GM21360 (cell line): ENCODE measurements around the gene OS9.

Experiments
- ATAC-seq: cut with Tn5 transposase; IDR thresholded peaks from one replicate; pipeline ENCODE4 v1.9.1; 2021; ENCODE audit warnings: mild to moderate bottlenecking, moderate library complexity; ENCODE audit not compliant: unreplicated experiment

OS9 gene

GRCh38 chr12:57722716-57723629 lies 29.0 kb downstream of the OS9 start:
- ATAC-seq, result no peak

GRCh38 chr12:57723630-57723962 lies 29.7 kb downstream of the OS9 start:
- no peak for ATAC-seq

GRCh38 chr12:57724003-57724935 lies 30.3 kb downstream of the OS9 start:
- ATAC-seq, result no peak

GRCh38 chr12:57724936-57725740 lies 31.2 kb downstream of the OS9 start:
- no peak for ATAC-seq

GRCh38 chr12:57725851-57726150 lies 31.9 kb downstream of the OS9 start:
- ATAC-seq, result no peak

- ATAC-seq, result no peak
These were observed 32.4 kb downstream of the OS9 start for GRCh38 chr12:57726151-57726883.

GRCh38 chr12:57726884-57727757 lies 33.2 kb downstream of the OS9 start:
- no peak for ATAC-seq

GRCh38 chr12:57727758-57728395 lies 33.9 kb downstream of the OS9 start:
- no peak for ATAC-seq

- no peak for ATAC-seq
These were observed 35.5 kb downstream of the OS9 start for GRCh38 chr12:57729321-57729844.

- ATAC-seq, result no peak
These were observed 36.6 kb downstream of the OS9 start for GRCh38 chr12:57730336-57731067.

GRCh38 chr12:57731411-57732080 lies 37.6 kb downstream of the OS9 start:
- ATAC-seq, result no peak

GRCh38 chr12:57732270-57732669 lies 38.3 kb downstream of the OS9 start:
- ATAC-seq, result no peak

GRCh38 chr12:57732726-57733593 lies 39.0 kb downstream of the OS9 start:
- ATAC-seq, result no peak

- no peak for ATAC-seq
These were observed 40.0 kb downstream of the OS9 start for GRCh38 chr12:57733928-57734327.

- no peak for ATAC-seq
These were observed 40.7 kb downstream of the OS9 start for GRCh38 chr12:57734591-57734990.

GRCh38 chr12:57735198-57735855 lies 41.4 kb downstream of the OS9 start:
- ATAC-seq, result no peak
